ENCODE data around the gene GABRB1.

Gene GABRB1

DNA sequence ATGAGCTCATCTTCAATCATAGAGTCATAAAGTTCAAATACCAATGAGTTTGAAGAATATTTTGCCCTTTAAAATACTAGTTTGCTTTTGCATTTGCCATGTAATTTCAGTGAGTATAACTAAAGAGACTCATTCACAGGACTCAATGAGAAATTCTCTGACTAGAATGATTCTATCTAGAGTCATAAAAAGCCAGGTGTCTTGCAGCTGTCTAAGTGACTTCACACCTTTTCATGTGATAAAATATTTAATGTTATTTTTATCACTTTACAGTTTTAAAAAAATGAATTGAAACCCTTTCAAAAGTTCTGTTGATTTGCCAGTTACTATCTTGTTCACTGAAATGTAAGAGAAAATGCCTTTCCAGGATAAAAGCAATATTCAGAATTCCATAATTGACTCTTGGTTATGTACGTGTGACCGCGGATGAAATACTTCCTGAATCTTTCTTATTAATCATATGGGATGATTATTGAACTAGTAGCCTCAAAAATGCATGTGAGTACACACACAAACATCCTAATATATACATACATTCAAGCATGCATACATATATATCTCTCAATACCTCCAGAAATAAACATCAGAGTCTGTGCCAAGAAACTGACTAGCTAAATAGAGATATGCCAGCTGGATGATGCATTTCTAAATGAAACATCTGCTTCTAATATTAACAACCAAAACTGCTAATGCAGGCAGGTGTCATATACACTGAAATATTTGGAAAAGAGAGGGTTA, 87.0 kb downstream of the GABRB1 start:
- TF ChIP-seq GATA2 (IDR thresholded peaks at IDR 0.05; ENCODE audit: low read depth, low read length), result no peak
- TF ChIP-seq GATA3 (IDR thresholded peaks at IDR 0.05; ENCODE audit: low read depth, low read length), result no peak

DNA sequence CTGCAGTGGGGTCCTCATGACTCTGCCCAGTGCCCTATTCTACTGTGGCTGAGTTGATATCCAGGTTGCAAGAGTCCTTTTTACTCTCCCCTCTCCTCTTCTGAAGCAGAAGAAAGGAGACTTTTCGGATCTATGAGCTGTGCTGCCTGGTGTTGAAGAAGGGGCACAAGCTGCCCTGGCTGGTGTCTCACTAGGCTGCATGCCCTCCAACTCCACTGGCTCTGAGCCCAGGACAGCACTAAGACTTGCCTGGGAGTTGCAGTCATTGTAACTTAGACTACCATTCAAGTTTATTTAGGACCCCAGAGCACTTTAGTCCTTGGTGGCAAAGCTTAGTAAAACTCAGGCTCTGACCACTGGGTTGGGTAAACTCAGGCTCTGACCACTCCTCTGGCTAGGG, 89.4 kb downstream of the GABRB1 start:
- no peak for TF ChIP-seq GATA3 (IDR thresholded peaks at IDR 0.05; ENCODE audit: low read depth, low read length)
- TF ChIP-seq GATA2 (IDR thresholded peaks at IDR 0.05; ENCODE audit: low read depth, low read length), result no peak

DNA sequence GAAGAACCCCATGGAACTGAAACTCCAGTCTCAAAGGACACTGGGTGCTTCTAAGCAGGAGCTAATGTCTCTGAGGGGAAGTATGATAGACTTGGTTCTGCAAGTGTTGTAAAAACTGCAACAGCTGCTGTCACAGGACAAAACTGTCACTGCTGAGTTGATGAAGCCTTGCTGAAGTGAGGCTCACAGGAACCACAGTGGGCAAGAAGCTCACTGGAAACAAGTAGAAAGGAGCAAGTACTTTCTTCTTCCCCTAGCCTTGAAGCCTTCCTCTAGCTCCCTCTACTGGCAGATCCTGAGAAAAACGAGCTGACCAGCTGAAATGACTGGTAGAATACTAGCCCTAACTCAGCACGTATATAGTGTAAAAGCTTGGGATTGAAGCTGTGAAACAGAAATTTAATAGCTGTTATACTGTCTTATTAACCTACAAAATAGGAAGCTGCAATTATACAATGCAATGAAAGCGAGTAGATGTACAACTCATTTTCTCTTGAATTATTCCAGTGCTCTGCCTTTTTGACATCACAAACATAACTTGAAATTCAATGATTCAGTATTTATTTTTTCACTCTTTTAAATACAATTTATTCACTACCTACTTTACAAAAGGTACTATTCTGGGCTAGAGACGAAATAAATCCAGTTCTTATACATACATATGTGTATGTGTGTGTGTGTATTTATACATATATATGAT, 91.4 kb downstream of the GABRB1 start:
- no peak for TF ChIP-seq GATA3 (IDR thresholded peaks at IDR 0.05; ENCODE audit: low read depth, low read length)
- TF ChIP-seq GATA2 (IDR thresholded peaks at IDR 0.05; ENCODE audit: low read depth, low read length), result no peak

DNA sequence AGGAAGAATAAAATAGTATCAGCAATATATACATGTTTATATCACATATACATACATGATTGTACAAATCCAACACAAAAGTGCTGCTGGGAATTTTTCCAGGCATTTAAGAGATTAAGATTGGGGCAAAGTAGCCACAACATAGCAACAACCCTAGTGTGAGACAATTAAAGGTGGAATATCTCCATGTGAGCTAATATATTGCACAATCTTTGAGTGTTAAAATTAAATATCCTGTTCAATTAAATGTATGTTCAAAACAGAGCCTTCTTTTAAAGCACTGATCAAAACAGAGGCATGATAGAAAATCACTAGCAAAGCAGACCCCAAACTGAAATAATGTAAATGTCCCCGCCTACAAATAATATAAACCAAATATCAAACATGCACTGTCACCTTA, 97.6 kb downstream of the GABRB1 start:
- TF ChIP-seq GATA3 (IDR thresholded peaks at IDR 0.05; ENCODE audit: low read depth, low read length) (no peak), GATA2 (IDR thresholded peaks at IDR 0.05; ENCODE audit: low read depth, low read length) (no peak)

DNA sequence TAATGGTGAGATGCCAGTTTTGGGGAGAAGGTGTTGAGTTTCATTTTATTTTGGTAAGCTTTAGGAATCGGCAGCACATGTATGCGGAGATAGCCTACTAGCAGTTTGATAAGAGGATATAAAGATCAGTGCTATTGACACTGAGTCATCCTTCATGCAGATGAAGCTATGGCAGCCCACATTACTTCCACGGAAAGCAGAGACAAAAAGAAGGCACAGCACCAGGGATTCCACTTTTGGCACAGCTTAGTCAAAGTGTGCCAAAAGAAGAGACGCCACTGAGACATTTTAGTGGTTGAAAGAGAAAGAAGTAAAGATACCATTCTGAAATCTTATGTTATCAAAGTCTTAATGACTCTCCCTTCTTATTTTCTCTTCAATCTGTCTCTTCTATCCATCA, 103.8 kb downstream of the GABRB1 start:
- TF ChIP-seq GATA3 (IDR thresholded peaks at IDR 0.05; ENCODE audit: low read depth, low read length), result no peak
- TF ChIP-seq GATA2 (IDR thresholded peaks at IDR 0.05; ENCODE audit: low read depth, low read length), result no peak

DNA sequence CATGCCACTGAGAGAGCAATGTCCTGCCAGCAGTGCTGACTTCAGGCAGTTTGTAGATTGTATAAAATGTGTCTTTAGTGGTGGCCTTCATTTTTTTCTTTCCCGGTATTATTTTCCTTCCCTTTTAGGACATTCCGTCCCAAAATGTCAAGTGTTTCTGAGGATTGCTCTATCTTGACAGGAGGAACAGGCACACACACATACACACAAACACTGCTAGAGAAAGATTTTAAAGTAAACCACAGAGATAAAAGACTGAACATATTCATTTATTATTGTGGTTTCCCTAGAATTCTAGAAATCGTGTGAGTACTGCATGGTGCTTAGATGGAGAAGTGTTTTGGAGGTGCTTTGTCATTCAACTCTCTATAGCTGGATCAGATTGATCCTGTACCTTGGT, 111.9 kb downstream of the GABRB1 start:
- TF ChIP-seq GATA3 (IDR thresholded peaks at IDR 0.05; ENCODE audit: low read depth, low read length) (no peak), GATA2 (IDR thresholded peaks at IDR 0.05; ENCODE audit: low read depth, low read length) (no peak)

DNA sequence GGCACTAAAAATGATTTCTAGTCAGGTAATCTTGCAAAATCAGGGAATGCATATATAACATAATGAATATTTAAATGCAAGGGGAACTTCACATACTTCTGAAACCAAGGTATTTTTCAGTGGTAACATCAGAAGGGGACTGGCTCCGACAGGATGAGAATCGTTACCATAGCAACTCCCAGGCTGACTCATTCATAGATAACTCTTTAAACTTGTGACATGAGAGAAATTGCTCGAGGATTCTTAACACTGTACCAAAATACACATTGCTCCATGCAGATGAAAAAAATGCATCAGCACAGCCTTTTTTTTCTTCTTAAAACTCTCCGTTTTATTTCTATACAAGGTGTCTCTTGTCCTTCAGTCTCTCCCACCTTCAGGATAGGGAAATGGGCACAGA, 114.3 kb downstream of the GABRB1 start:
- TF ChIP-seq GATA3 (IDR thresholded peaks at IDR 0.05; ENCODE audit: low read depth, low read length) (no peak), GATA2 (IDR thresholded peaks at IDR 0.05; ENCODE audit: low read depth, low read length) (no peak)

DNA sequence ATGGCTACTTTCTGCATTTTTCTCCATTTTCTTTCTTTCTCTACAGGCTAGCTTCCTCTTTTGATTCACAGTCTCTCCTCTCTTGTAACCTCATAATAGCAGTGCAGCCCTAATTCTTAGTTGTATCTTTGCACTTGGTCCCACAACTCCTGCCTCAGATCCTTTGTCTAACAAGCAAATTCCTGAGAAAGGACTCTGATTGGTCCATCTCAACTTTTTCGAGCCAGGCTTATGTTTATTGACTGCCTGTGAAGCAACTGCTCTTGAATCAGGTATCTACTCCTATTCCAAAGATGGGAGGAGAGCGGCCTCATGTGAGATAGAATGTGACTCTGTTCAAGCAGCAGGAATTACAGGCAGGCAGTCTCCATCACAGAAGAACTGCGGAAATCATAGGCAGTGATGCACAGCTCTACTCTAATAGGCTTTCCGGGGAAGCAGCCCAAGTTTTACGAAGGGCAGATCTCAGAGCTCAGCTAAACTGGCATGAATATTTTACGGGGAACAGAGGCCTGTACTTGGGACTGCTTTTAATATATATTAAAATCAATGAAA, 123.5 kb downstream of the GABRB1 start:
- TF ChIP-seq GATA3 (IDR thresholded peaks at IDR 0.05; ENCODE audit: low read depth, low read length) (no peak), GATA2 (IDR thresholded peaks at IDR 0.05; ENCODE audit: low read depth, low read length) (no peak)

DNA sequence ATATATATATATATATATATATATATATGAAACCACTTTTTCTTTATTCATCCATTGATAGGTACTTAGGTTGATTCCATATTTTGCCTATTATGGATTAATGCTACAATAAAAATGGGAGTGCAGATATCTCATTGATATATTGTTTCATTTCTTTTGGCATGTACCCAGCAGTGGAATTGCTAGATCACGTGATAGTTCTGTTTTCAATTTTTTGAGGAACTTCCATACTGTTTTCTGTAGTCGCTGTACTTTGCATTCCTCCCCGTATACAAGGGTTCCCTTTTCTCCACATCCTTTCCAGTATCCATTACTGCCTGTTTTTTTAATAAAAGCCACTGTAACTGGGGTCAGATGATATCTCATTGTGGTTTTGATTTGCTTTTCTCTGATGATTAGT, 124.6 kb downstream of the GABRB1 start:
- TF ChIP-seq GATA2 (IDR thresholded peaks at IDR 0.05; ENCODE audit: low read depth, low read length) (no peak), GATA3 (IDR thresholded peaks at IDR 0.05; ENCODE audit: low read depth, low read length) (no peak)

DNA sequence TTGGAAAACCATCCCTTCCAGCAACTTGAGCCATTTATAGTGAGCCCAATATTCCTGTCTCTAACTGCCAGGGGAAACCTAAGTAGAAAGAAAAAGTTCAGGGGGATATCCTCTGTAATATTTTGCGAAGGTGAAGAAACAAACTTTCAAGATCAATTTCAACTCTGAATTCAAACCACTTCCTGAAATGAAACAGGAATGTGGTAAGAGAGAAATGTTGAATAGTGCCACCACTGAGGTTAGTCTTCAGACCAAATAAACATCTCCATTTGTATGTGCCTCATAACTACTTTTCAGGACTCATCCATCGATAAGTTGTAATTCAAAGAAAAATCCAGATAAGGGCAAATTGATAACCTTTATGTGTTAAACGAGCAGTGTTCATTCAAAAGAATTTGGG, 128.7 kb downstream of the GABRB1 start:
- TF ChIP-seq GATA3 (IDR thresholded peaks at IDR 0.05; ENCODE audit: low read depth, low read length) (no peak), GATA2 (IDR thresholded peaks at IDR 0.05; ENCODE audit: low read depth, low read length) (no peak)

DNA sequence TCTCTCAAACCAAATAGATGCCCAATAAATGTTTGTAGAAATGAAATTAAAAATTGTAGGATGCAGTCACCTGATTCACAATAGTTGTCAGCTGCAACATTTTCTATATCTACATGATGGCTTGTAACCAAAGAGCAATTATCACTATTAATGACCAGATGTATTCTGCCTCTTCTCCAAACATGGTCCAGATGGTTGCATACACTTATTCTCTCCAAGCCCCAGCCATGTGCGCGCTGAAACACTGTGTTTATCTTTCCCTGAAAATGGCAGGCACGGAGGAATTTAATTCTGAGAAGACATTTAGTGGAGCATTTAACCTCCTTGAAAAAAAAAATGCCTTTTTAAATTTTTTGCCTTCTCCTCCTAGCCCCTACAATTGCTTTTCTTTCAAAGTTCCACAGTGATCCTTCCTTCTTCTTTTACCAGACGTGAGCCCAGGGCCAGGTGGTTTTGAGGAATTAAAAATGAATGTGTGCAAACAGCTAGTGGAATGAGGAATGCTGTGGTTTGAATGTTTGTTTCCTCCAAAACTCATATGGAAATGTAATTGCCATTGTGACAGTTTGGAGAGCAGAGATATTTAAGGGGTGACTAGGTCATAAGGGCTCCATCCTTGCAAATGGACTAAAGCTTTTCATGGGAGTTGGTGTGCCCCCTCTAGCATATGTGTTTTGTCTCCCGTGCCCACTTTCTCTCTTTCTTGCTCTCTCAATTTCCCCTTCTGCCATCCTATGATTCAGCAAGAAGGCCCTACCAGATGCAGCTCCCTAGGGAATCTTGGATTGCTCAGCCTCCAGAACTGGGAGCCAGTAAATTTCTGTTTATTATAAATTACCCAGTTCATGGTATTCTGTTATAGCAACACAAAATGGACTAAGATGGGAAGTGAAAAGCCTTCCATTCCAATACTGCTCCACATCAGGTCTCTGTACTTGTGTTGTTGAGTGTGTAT, 136.0 kb downstream of the GABRB1 start:
- no peak for TF ChIP-seq GATA3 (IDR thresholded peaks at IDR 0.05; ENCODE audit: low read depth, low read length)
- no peak for TF ChIP-seq GATA2 (IDR thresholded peaks at IDR 0.05; ENCODE audit: low read depth, low read length)

DNA sequence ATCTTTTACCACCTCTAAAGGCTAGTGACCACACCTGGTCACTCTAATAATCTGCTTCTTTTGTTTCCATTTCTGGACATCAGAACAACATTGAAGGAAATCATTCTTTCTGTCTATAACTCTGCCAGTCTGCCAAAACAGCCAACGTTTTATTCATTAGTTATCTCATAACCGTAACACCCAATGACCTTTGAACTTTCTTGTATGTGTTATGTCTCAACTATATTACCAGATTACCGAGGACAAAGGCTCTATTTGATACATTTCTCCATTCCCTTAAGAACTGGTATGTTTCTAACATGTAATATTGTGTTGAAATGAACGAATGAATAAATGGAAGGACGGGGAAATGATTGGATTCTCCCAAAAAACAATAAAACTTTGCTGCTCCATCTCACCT, 152.7 kb downstream of the GABRB1 start:
- TF ChIP-seq GATA2 (IDR thresholded peaks at IDR 0.05; ENCODE audit: low read depth, low read length) (no peak), GATA3 (IDR thresholded peaks at IDR 0.05; ENCODE audit: low read depth, low read length) (no peak)

DNA sequence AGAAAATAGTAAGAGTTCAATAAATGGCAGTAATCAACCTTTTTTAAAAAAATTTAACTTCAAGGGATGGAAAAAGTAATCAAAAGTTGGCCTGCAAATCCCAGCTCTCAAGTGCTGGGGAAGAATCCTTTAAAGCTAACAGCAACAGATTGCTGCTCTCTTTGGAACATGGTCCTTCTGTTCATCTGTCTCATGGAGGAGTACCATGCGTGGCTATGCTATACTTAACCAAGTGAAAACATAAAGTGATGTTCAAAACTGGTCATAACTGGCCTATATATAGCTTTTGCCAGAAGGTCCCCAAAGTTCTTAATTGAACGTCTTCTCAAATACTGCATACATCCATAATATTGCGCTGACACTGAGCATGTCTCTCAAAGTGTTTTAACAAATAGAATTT, 154.4 kb downstream of the GABRB1 start:
- TF ChIP-seq GATA3 (IDR thresholded peaks at IDR 0.05; ENCODE audit: low read depth, low read length) (no peak), GATA2 (IDR thresholded peaks at IDR 0.05; ENCODE audit: low read depth, low read length) (no peak)

DNA sequence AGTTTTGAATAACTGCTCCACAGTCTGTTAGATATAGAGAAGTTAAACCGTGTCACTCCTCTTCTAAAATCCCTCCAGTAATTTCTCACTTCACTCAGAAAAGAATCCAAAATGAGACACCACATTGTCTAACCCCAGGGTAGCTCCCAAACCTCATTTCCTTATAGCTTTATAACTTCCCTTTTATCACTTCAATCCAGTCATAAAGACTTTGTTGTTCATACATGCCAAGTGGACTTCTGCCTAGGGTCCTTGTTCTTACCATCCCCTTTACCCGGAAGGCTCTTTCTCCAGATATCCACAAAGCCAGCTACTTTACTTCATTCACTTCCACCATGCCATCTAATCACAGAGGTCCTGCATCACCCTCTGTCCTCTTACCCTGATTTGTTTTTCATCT, 156.2 kb downstream of the GABRB1 start:
- TF ChIP-seq GATA2 (IDR thresholded peaks at IDR 0.05; ENCODE audit: low read depth, low read length) (no peak), GATA3 (IDR thresholded peaks at IDR 0.05; ENCODE audit: low read depth, low read length) (no peak)
